HG02885 (cell line): ENCODE data around the gene CERKL.

Source experiments
- ATAC-seq: cut with Tn5 transposase; IDR thresholded peaks from one replicate; pipeline ENCODE4 v1.9.1; 2021; ENCODE audit warnings: mild to moderate bottlenecking; ENCODE audit not compliant: unreplicated experiment, poor library complexity

The CERKL gene

GRCh38 chr2:181581534-181581933 lies 75.4 kb downstream of the CERKL start:
- ATAC-seq = no peak

- ATAC-seq = no peak
These were observed 78.1 kb downstream of the CERKL start for GRCh38 chr2:181578829-181579228.

- no peak for ATAC-seq
These were observed 80.5 kb downstream of the CERKL start for GRCh38 chr2:181576431-181576830.

GRCh38 chr2:181575650-181576025 lies 81.3 kb downstream of the CERKL start:
- ATAC-seq = no peak

GRCh38 chr2:181575024-181575649 lies 81.8 kb downstream of the CERKL start:
- ATAC-seq = no peak

- no peak for ATAC-seq
These were observed 82.6 kb downstream of the CERKL start for GRCh38 chr2:181574321-181574720.

GRCh38 chr2:181573140-181573736 lies 83.7 kb downstream of the CERKL start:
- no peak for ATAC-seq

- no peak for ATAC-seq
These were observed 85.9 kb downstream of the CERKL start for GRCh38 chr2:181570833-181571661.

GRCh38 chr2:181570059-181570458 lies 86.8 kb downstream of the CERKL start:
- ATAC-seq = no peak

GRCh38 chr2:181566334-181567032 lies 90.4 kb downstream of the CERKL start:
- ATAC-seq = no peak

GRCh38 chr2:181563101-181563692 lies 93.7 kb downstream of the CERKL start:
- no peak for ATAC-seq

GRCh38 chr2:181558371-181558770 lies 98.5 kb downstream of the CERKL start:
- no peak for ATAC-seq

- no peak for ATAC-seq
These were observed 102.7 kb downstream of the CERKL start for GRCh38 chr2:181554061-181554830.

- ATAC-seq = no peak
These were observed 103.7 kb downstream of the CERKL start for GRCh38 chr2:181553244-181553643.

GRCh38 chr2:181552808-181553207 lies 104.1 kb downstream of the CERKL start:
- no peak for ATAC-seq

GRCh38 chr2:181546086-181546485 lies 110.8 kb downstream of the CERKL start:
- no peak for ATAC-seq

- ATAC-seq = no peak
These were observed 114.7 kb downstream of the CERKL start for GRCh38 chr2:181542170-181542569.

- no peak for ATAC-seq
These were observed 116.5 kb downstream of the CERKL start for GRCh38 chr2:181540421-181540820.

- no peak for ATAC-seq
These were observed 120.2 kb downstream of the CERKL start for GRCh38 chr2:181536730-181537129.

GRCh38 chr2:181528441-181528840 lies 128.5 kb downstream of the CERKL start:
- ATAC-seq = no peak
